Activated B cell treated with CpG ODN at 0.5 μM for 24 hours (primary cell): ENCODE measurements around the gene SSR1. TPM values are rescaled to one million over a fixed set of nuclear protein-coding genes. Genes with fewer than 3 reads are reported as not detected.

Experiments used
- ATAC-seq: fragments of 200-7000 bp; cut with Tn5 transposase; one replicate; pipeline ENCODE4 v1.10.0; 2021; ENCODE audit warnings: low read depth, mild to moderate bottlenecking, moderate library complexity
- CTCF ChIA-PET: fragments of 350-600 bp; sonication (Branson Sonifier 250); formaldehyde crosslinking; loops from one replicate; lab custom pipeline; 2021; ENCODE audit warnings: antibody characterized with exemption; lab: Charles Lee
- POLR2A ChIA-PET: fragments of 350-600 bp; sonication (Branson Sonifier 250); formaldehyde crosslinking; loops from one replicate; lab custom pipeline; 2021; ENCODE audit warnings: antibody characterized with exemption; lab: Charles Lee
- DNase-seq: peaks from one replicate; pipeline ENCODE4 v3.0.0; 2022
- H3K27ac Mint-ChIP-seq: one replicate; pipeline ENCODE4 v1.8.0; 2020; ENCODE audit warnings: mixed read lengths
- H3K27me3 Mint-ChIP-seq: one replicate; pipeline ENCODE4 v1.8.0; 2021; ENCODE audit warnings: mixed read lengths
- H3K36me3 Mint-ChIP-seq: one replicate; pipeline ENCODE4 v1.8.0; 2021; ENCODE audit warnings: low read depth, mixed read lengths
- H3K4me1 Mint-ChIP-seq: one replicate; pipeline ENCODE4 v1.8.0; 2021; ENCODE audit warnings: mixed read lengths
- H3K4me3 Mint-ChIP-seq: one replicate; pipeline ENCODE4 v1.8.0; 2020; ENCODE audit warnings: mild to moderate bottlenecking, mixed read lengths
- H3K9me3 Mint-ChIP-seq: one replicate; pipeline ENCODE4 v1.8.0; 2020; ENCODE audit warnings: mixed read lengths
- intact Hi-C: fragments of 100-400 bp; cut with micrococcal nuclease; formaldehyde crosslinking; loops from one replicate; pipeline ENCODE4 v1.15.1; 2024
- total RNA-seq: library from RNA; stranded (reverse); gene quantifications from 2 replicates; pipeline ENCODE4 v1.2.3, GENCODE V29; 2022
- TF ChIP-seq, protein P1 (sequence below): fragments of 200-600 bp; IDR thresholded peaks from one replicate; pipeline ENCODE4 v1.8.0; 2022; ENCODE audit warnings: antibody characterized with exemption, mild to moderate bottlenecking

The SSR1 gene
- total RNA-seq, 1 donor from 2014 or later, result 86.7 TPM

DNA sequence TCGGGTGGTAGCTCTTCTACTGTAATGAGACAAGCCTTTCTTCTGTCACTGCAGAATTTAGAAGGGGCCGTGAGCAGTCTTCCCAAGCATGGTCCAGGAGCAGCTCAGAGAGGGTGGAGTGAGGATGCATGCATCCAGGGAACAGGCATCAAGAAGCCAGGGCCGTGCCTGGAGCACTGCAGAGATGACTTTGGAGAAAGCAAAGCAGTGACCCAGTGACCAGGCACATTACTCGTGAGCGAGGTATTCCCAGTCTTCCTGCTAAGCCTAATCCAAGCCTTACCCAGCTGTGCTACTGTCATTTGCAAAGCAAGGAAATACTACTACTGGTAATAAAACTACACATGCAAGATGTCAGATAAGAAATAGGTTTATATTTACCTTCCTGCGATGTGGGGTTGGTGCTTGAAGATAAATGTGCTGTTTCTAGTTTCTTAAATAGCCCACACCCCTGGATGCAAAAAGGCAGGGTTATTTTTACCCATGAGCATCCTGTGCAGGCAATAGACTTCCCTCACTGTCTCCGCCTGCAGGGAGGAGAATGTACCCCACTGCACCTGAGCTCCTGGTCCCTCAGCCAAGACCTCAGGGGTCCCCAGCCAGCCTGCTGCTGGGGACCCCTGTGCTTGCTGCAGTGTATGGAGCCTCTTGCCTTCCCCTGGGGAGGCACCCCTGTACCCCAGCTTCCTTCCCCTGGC is 62.9 kb downstream of the SSR1 start:
- no peak overlapping the region for H3K4me3 Mint-ChIP-seq

GRCh38 chr6:7249391-7249790 is 63.6 kb downstream of the SSR1 start:
- intact Hi-C loops, result no loop called here
- POLR2A ChIA-PET, result no interaction called here
- no peak overlapping the region for H3K27ac Mint-ChIP-seq
- peaks cover 17% of the 10 kb centered on the region for H3K4me1 Mint-ChIP-seq
- no peaks in the 10 kb centered on the region for H3K27me3 Mint-ChIP-seq
- H3K9me3 Mint-ChIP-seq, result no peaks in the 10 kb centered on the region
- ATAC-seq (no peak), DNase-seq (no peak)
- TF ChIP-seq, protein P1, sequence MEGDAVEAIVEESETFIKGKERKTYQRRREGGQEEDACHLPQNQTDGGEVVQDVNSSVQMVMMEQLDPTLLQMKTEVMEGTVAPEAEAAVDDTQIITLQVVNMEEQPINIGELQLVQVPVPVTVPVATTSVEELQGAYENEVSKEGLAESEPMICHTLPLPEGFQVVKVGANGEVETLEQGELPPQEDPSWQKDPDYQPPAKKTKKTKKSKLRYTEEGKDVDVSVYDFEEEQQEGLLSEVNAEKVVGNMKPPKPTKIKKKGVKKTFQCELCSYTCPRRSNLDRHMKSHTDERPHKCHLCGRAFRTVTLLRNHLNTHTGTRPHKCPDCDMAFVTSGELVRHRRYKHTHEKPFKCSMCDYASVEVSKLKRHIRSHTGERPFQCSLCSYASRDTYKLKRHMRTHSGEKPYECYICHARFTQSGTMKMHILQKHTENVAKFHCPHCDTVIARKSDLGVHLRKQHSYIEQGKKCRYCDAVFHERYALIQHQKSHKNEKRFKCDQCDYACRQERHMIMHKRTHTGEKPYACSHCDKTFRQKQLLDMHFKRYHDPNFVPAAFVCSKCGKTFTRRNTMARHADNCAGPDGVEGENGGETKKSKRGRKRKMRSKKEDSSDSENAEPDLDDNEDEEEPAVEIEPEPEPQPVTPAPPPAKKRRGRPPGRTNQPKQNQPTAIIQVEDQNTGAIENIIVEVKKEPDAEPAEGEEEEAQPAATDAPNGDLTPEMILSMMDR, result no peak
- CTCF ChIA-PET, result interaction anchor here (0.8 to 1.5 kb wide), 3 partner anchors 461 to 519 kb away, joined by 3 to 4 read pairs (median 3); no protein-coding TSS in a partner anchor
- H3K4me3 Mint-ChIP-seq, result no peak overlapping the region
- H3K36me3 Mint-ChIP-seq, result peaks cover 64% of the 10 kb centered on the region

More for the DNA sequence above, 62.9 kb downstream of the SSR1 start:
- TF ChIP-seq, protein P1, result no peak
- Mint-ChIP-seq H3K36me3 (peaks cover 59% of the 10 kb centered on the region), H3K4me1 (peaks cover 17% of the 10 kb centered on the region), H3K27me3 (no peaks in the 10 kb centered on the region), H3K9me3 (no peaks in the 10 kb centered on the region), H3K27ac (no peak overlapping the region)
- POLR2A ChIA-PET, result no interaction called here
- DNase-seq, result no peak
- no peak for ATAC-seq
- intact Hi-C loops, result no loop called here
- CTCF ChIA-PET, result interaction anchor here (0.8 to 1.5 kb wide), 3 partner anchors 461 to 520 kb away, joined by 3 to 4 read pairs (median 3); no protein-coding TSS in a partner anchor

- DNase-seq (no peak), ATAC-seq (no peak)
- POLR2A ChIA-PET, result no interaction called here
- Mint-ChIP-seq H3K36me3 (peaks cover 73% of the 10 kb centered on the region), H3K9me3 (no peaks in the 10 kb centered on the region), H3K27me3 (no peaks in the 10 kb centered on the region), H3K27ac (no peak overlapping the region), H3K4me1 (peaks cover 26% of the 10 kb centered on the region), H3K4me3 (no peak overlapping the region)
- CTCF ChIA-PET, result no interaction called here
- TF ChIP-seq, protein P1, result no peak
- intact Hi-C loops, result no loop called here
These were observed 65.2 kb downstream of the SSR1 start for GRCh38 chr6:7247828-7248227.

DNA sequence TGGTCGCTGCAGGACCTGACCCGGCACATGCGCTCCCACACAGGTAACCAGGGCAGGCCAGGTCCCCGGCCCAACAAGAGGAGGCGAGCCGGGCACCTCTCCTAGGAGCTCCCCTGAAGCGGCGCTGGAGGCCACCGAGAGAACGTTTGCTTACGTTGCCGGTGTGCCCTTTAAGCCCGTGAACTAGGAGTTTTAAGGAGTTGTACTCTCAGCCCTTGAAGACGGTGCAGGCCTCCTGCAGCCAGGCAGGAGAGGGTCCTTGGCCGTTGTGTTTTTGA is 65.9 kb downstream of the SSR1 start:
- ChIA-PET CTCF (interaction anchor here (0.9 to 5.5 kb wide), 3 partner anchors 350 to 523 kb away, joined by 3 to 42 read pairs (median 3); no protein-coding TSS in a partner anchor), POLR2A (no interaction called here)
- no peak for ATAC-seq
- H3K9me3 Mint-ChIP-seq, result no peaks in the 10 kb centered on the region
- H3K27ac Mint-ChIP-seq, result no peak overlapping the region
- peaks cover 30% of the 10 kb centered on the region for H3K4me1 Mint-ChIP-seq
- peaks cover 73% of the 10 kb centered on the region for H3K36me3 Mint-ChIP-seq
- intact Hi-C loops, result no loop called here
- H3K27me3 Mint-ChIP-seq, result no peaks in the 10 kb centered on the region
- TF ChIP-seq, protein P1, result no peak
- no peak for DNase-seq
- H3K4me3 Mint-ChIP-seq, result no peak overlapping the region

DNA sequence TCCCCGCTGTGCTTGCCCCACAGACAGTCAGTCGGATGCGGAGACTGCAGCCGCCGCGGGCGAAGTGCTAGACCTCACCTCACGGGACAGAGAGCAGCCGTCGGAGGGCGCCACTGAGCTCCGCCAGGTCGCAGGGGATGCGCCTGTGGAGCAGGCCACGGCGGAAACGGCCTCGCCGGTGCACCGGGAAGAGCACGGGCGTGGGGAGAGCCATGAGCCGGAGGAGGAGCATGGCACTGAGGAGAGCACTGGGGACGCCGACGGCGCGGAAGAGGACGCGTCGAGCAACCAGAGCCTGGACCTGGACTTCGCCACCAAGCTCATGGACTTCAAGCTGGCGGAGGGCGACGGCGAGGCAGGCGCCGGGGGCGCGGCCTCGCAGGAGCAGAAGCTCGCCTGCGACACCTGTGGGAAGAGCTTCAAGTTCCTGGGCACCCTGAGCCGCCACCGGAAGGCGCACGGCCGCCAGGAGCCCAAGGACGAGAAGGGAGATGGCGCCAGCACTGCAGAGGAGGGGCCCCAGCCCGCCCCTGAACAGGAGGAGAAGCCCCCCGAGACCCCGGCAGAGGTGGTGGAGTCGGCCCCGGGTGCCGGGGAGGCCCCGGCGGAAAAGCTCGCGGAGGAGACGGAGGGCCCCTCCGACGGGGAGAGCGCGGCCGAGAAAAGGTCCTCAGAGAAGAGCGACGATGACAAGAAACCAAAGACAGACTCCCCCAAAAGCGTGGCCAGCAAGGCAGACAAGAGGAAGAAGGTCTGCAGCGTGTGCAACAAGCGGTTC is 66.4 kb downstream of the SSR1 start:
- H3K27ac Mint-ChIP-seq, result no peak overlapping the region
- H3K27me3 Mint-ChIP-seq, result no peaks in the 10 kb centered on the region
- peaks cover 30% of the 10 kb centered on the region for H3K4me1 Mint-ChIP-seq
- ATAC-seq (no peak), DNase-seq (no peak)
- TF ChIP-seq, protein P1, result no peak
- intact Hi-C loops, result no loop called here
- CTCF ChIA-PET, result interaction anchor here (0.9 to 5.5 kb wide), 3 partner anchors 351 to 523 kb away, joined by 3 to 42 read pairs (median 3); no protein-coding TSS in a partner anchor
- no peak overlapping the region for H3K4me3 Mint-ChIP-seq
- POLR2A ChIA-PET, result no interaction called here
- no peaks in the 10 kb centered on the region for H3K9me3 Mint-ChIP-seq
- peaks cover 74% of the 10 kb centered on the region for H3K36me3 Mint-ChIP-seq
